HEK293 (cell line): ENCODE data around the gene AMZ2.
A peak's percentile ranks its signal among the peaks of the same experiment; 100 is the strongest.

Experiments
- GLI4 ChIP-seq: fragments of 450-650 bp; formaldehyde crosslinking; IDR thresholded peaks from 2 replicates; pipeline ENCODE4 v1.5.1; 2016; ENCODE audit warnings: missing biosample characterization, missing genetic modification characterization
- GLIS2 ChIP-seq: fragments of 450-650 bp; formaldehyde crosslinking; IDR thresholded peaks from 2 replicates; pipeline ENCODE4 v1.5.1; 2016; ENCODE audit warnings: missing biosample characterization, missing genetic modification characterization
- HOXD13 ChIP-seq: sonication (generic); formaldehyde crosslinking; IDR thresholded peaks from 2 replicates; pipeline ENCODE4 v1.8.0; 2022; ENCODE audit warnings: missing genetic modification reagents, borderline replicate concordance
- MZF1 ChIP-seq: fragments of 450-650 bp; formaldehyde crosslinking; IDR thresholded peaks from 2 replicates; pipeline ENCODE4 v1.5.1; 2017; ENCODE audit warnings: missing biosample characterization, missing genetic modification characterization, borderline replicate concordance
- SP2 ChIP-seq: fragments of 450-650 bp; formaldehyde crosslinking; IDR thresholded peaks from 2 replicates; pipeline ENCODE4 v1.5.1; 2016; ENCODE audit warnings: missing biosample characterization, missing genetic modification characterization
- YY2 ChIP-seq: fragments of 450-650 bp; formaldehyde crosslinking; IDR thresholded peaks from 2 replicates; pipeline ENCODE4 v1.5.1; 2016; ENCODE audit warnings: missing biosample characterization, missing genetic modification characterization
- ZBTB17 ChIP-seq: fragments of 450-650 bp; formaldehyde crosslinking; IDR thresholded peaks from 2 replicates; pipeline ENCODE4 v1.5.1; 2016; ENCODE audit warnings: missing biosample characterization, missing genetic modification characterization
- ZBTB21 ChIP-seq: fragments of 450-650 bp; formaldehyde crosslinking; IDR thresholded peaks from 2 replicates; pipeline ENCODE4 v1.5.1; 2017; ENCODE audit warnings: missing biosample characterization, missing genetic modification characterization
- ZFP3 ChIP-seq: fragments of 450-650 bp; formaldehyde crosslinking; IDR thresholded peaks from 2 replicates; pipeline ENCODE4 v1.5.1; 2016; ENCODE audit warnings: low read depth, missing biosample characterization, missing genetic modification characterization
- ZNF10 ChIP-seq: fragments of 450-650 bp; formaldehyde crosslinking; IDR thresholded peaks from 2 replicates; pipeline ENCODE4 v1.5.1; 2017; ENCODE audit warnings: missing biosample characterization, missing genetic modification characterization
- ZNF19 ChIP-seq: fragments of 450-650 bp; formaldehyde crosslinking; IDR thresholded peaks from 2 replicates; pipeline ENCODE4; 2016; ENCODE audit warnings: missing biosample characterization, missing genetic modification characterization, low read depth
- ZNF239 ChIP-seq: fragments of 450-650 bp; formaldehyde crosslinking; IDR thresholded peaks from 2 replicates; pipeline ENCODE4 v1.5.1; 2016; ENCODE audit warnings: missing biosample characterization, missing genetic modification characterization
- ZNF366 ChIP-seq: fragments of 450-650 bp; formaldehyde crosslinking; conservative IDR thresholded peaks from 2 replicates; pipeline ENCODE4 v1.5.1; 2016; ENCODE audit warnings: missing biosample characterization, missing genetic modification characterization
- ZNF416 ChIP-seq: fragments of 450-650 bp; formaldehyde crosslinking; IDR thresholded peaks from 2 replicates; pipeline ENCODE4 v1.5.1; 2016; ENCODE audit warnings: missing biosample characterization, missing genetic modification characterization
- ZNF426 ChIP-seq: fragments of 450-650 bp; formaldehyde crosslinking; IDR thresholded peaks from 2 replicates; pipeline ENCODE4 v1.5.1; 2017; ENCODE audit warnings: missing biosample characterization, missing genetic modification characterization, mild to moderate bottlenecking, inconsistent platforms, moderate library complexity
- ZNF501 ChIP-seq: fragments of 450-650 bp; formaldehyde crosslinking; IDR thresholded peaks from 2 replicates; pipeline ENCODE4 v1.5.1; 2016; ENCODE audit warnings: missing biosample characterization, missing genetic modification characterization
- ZNF529 ChIP-seq: fragments of 450-650 bp; formaldehyde crosslinking; IDR thresholded peaks from 2 replicates; pipeline ENCODE4 v1.5.1; 2017; ENCODE audit warnings: missing genetic modification characterization, missing biosample characterization; ENCODE audit not compliant: insufficient replicate concordance
- ZNF560 ChIP-seq: fragments of 450-650 bp; formaldehyde crosslinking; IDR thresholded peaks from 2 replicates; pipeline ENCODE4 v1.5.1; 2017; ENCODE audit warnings: missing biosample characterization, missing genetic modification characterization, borderline replicate concordance
- ZNF600 ChIP-seq: fragments of 450-650 bp; formaldehyde crosslinking; IDR thresholded peaks from 2 replicates; pipeline ENCODE4 v1.5.1; 2016; ENCODE audit warnings: missing biosample characterization, missing genetic modification characterization
- ZNF664 ChIP-seq: fragments of 450-650 bp; formaldehyde crosslinking; IDR thresholded peaks from 2 replicates; pipeline ENCODE4 v1.5.1; 2016; ENCODE audit warnings: missing biosample characterization, missing genetic modification characterization
- ZNF747 ChIP-seq: fragments of 450-650 bp; formaldehyde crosslinking; IDR thresholded peaks from 2 replicates; pipeline ENCODE4 v1.5.1; 2016; ENCODE audit warnings: missing biosample characterization, missing genetic modification characterization
- ZNF830 ChIP-seq: fragments of 450-650 bp; IDR thresholded peaks from 2 replicates; pipeline ENCODE4 v1.5.0; 2018; ENCODE audit warnings: missing biosample characterization, missing genetic modification characterization, low read depth, mild to moderate bottlenecking, moderate library complexity
- TF ChIP-seq, protein P1 (sequence below): fragments of 450-650 bp; formaldehyde crosslinking; IDR thresholded peaks from 2 replicates; pipeline ENCODE4 v1.5.1; 2017; ENCODE audit warnings: missing biosample characterization, missing genetic modification characterization
- TF ChIP-seq, protein P2 (sequence below): fragments of 450-650 bp; formaldehyde crosslinking; IDR thresholded peaks from 2 replicates; pipeline ENCODE4 v1.5.1; 2016; ENCODE audit warnings: missing biosample characterization, missing genetic modification characterization
- TF ChIP-seq, protein P3 (sequence below): fragments of 450-650 bp; formaldehyde crosslinking; IDR thresholded peaks from 2 replicates; pipeline ENCODE4 v1.5.1; 2016; ENCODE audit warnings: missing biosample characterization, missing genetic modification characterization, borderline replicate concordance
- TF ChIP-seq, protein P4 (sequence below): fragments of 450-650 bp; formaldehyde crosslinking; IDR thresholded peaks from 2 replicates; pipeline ENCODE4 v1.5.1; 2017; ENCODE audit warnings: missing biosample characterization, missing genetic modification characterization
- TF ChIP-seq, protein P5 (sequence below): fragments of 450-650 bp; formaldehyde crosslinking; IDR thresholded peaks from 2 replicates; pipeline ENCODE4 v1.5.1; 2016; ENCODE audit warnings: missing biosample characterization, missing genetic modification characterization
- TF ChIP-seq, protein P6 (sequence below): fragments of 450-650 bp; formaldehyde crosslinking; IDR thresholded peaks from 2 replicates; pipeline ENCODE4 v1.5.1; 2016; ENCODE audit warnings: missing biosample characterization, missing genetic modification characterization
- TF ChIP-seq, protein P7 (sequence below): fragments of 450-650 bp; formaldehyde crosslinking; IDR thresholded peaks from 2 replicates; pipeline ENCODE4 v1.5.1; 2016; ENCODE audit warnings: missing biosample characterization, missing genetic modification characterization

The AMZ2 gene

DNA sequence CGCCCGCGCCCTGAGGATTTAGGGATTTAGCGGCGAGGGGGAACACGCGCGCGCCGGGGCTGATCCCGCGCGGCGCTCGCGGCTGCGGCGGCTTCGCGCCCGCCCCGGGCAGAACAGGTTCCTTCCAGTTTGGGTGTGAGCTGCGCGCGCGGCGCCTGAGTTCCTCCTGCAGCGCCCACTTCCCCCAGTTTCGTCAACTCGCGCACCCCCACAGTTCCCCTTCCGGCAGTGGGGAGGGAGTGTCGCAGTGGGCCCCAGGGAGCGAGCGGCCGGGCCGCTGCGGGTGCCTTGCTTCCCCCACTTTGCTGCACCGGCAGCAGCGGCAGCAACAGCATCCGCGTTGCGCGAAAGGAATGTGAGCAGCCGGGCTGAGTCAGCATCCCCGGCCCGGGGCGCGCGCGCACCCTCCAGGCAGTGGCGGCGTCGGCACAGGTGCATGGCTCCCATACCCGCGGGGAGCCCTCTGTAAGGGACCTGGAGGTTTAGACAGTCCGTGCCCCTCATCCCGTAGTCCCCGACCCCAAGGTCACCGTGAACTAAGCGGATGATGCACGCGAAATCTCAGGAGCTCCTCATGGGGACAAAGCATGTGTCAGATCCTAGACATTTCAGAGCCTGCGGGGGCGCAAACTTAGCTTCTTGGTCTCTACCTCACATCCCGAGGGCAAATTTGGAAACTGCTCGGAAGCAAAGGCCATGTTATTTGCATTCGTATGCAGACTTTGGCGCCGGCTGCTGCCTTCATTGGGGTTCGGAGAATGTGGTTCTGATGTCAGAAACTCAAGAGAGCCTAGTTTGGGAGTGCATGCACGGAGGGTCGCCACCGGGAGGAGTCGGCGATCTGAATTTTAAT lies 44.2 kb downstream of the AMZ2 start (continued):
- TF ChIP-seq ZBTB17 (tag by site-specific recombination) (peak; percentile 96; the same call in 1 of the 2 replicates), ZNF239 (tag by site-specific recombination) (no peak), ZBTB21 (tag by site-specific recombination) (peak; percentile 25; the same call in 1 of the 2 replicates), ZNF501 (tag by site-specific recombination) (no peak; the same call in none of the 2 replicates), ZNF10 (tag by site-specific recombination) (peak; percentile 66; the same call in 1 of the 2 replicates), ZNF19 (tag by site-specific recombination) (no peak), ZNF560 (tag by site-specific recombination) (no peak), ZNF830 (tag by site-specific recombination) (no peak), YY2 (tag by site-specific recombination) (no peak), ZNF426 (no peak), ZNF600 (tag by site-specific recombination) (peak; percentile 92), SP2 (tag by site-specific recombination) (peak; percentile 38; the same call in 1 of the 2 replicates), MZF1 (tag by site-specific recombination) (peak; percentile 38; the same call in 1 of the 2 replicates), GLI4 (tag by site-specific recombination) (no peak), ZNF366 (tag by site-specific recombination) (no peak), ZNF747 (tag by site-specific recombination) (no peak), ZFP3 (tag by site-specific recombination) (no peak), ZNF416 (tag by site-specific recombination) (no peak), ZNF529 (tag by site-specific recombination) (no peak), HOXD13 (CRISPR knock-in tag) (no peak), ZNF664 (tag by site-specific recombination) (no peak), GLIS2 (tag by site-specific recombination) (peak; percentile 75)
- TF ChIP-seq, protein P1, sequence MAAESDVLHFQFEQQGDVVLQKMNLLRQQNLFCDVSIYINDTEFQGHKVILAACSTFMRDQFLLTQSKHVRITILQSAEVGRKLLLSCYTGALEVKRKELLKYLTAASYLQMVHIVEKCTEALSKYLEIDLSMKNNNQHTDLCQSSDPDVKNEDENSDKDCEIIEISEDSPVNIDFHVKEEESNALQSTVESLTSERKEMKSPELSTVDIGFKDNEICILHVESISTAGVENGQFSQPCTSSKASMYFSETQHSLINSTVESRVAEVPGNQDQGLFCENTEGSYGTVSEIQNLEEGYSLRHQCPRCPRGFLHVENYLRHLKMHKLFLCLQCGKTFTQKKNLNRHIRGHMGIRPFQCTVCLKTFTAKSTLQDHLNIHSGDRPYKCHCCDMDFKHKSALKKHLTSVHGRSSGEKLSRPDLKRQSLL (tag by site-specific recombination) = no peak
- TF ChIP-seq, protein P2, sequence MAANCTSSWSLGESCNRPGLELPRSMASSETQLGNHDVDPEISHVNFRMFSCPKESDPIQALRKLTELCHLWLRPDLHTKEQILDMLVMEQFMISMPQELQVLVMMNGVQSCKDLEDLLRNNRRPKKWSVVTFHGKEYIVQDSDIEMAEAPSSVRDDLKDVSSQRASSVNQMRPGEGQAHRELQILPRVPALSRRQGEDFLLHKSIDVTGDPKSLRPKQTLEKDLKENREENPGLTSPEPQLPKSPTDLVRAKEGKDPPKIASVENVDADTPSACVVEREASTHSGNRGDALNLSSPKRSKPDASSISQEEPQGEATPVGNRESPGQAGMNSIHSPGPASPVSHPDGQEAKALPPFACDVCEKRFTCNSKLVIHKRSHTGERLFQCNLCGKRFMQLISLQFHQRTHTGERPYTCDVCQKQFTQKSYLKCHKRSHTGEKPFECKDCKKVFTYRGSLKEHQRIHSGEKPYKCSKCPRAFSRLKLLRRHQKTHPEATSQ (tag by site-specific recombination) = no peak
- TF ChIP-seq, protein P3, sequence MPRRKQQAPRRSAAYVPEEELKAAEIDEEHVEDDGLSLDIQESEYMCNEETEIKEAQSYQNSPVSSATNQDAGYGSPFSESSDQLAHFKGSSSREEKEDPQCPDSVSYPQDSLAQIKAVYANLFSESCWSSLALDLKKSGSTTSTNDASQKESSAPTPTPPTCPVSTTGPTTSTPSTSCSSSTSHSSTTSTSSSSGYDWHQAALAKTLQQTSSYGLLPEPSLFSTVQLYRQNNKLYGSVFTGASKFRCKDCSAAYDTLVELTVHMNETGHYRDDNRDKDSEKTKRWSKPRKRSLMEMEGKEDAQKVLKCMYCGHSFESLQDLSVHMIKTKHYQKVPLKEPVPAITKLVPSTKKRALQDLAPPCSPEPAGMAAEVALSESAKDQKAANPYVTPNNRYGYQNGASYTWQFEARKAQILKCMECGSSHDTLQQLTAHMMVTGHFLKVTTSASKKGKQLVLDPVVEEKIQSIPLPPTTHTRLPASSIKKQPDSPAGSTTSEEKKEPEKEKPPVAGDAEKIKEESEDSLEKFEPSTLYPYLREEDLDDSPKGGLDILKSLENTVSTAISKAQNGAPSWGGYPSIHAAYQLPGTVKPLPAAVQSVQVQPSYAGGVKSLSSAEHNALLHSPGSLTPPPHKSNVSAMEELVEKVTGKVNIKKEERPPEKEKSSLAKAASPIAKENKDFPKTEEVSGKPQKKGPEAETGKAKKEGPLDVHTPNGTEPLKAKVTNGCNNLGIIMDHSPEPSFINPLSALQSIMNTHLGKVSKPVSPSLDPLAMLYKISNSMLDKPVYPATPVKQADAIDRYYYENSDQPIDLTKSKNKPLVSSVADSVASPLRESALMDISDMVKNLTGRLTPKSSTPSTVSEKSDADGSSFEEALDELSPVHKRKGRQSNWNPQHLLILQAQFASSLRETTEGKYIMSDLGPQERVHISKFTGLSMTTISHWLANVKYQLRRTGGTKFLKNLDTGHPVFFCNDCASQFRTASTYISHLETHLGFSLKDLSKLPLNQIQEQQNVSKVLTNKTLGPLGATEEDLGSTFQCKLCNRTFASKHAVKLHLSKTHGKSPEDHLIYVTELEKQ (tag by site-specific recombination) = no peak
- TF ChIP-seq, protein P4, sequence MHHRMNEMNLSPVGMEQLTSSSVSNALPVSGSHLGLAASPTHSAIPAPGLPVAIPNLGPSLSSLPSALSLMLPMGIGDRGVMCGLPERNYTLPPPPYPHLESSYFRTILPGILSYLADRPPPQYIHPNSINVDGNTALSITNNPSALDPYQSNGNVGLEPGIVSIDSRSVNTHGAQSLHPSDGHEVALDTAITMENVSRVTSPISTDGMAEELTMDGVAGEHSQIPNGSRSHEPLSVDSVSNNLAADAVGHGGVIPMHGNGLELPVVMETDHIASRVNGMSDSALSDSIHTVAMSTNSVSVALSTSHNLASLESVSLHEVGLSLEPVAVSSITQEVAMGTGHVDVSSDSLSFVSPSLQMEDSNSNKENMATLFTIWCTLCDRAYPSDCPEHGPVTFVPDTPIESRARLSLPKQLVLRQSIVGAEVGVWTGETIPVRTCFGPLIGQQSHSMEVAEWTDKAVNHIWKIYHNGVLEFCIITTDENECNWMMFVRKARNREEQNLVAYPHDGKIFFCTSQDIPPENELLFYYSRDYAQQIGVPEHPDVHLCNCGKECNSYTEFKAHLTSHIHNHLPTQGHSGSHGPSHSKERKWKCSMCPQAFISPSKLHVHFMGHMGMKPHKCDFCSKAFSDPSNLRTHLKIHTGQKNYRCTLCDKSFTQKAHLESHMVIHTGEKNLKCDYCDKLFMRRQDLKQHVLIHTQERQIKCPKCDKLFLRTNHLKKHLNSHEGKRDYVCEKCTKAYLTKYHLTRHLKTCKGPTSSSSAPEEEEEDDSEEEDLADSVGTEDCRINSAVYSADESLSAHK (tag by site-specific recombination) = peak; percentile 15; the same call in 1 of the 2 replicates
- TF ChIP-seq, protein P5, sequence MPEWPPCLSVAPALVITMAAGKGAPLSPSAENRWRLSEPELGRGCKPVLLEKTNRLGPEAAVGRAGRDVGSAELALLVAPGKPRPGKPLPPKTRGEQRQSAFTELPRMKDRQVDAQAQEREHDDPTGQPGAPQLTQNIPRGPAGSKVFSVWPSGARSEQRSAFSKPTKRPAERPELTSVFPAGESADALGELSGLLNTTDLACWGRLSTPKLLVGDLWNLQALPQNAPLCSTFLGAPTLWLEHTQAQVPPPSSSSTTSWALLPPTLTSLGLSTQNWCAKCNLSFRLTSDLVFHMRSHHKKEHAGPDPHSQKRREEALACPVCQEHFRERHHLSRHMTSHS (tag by site-specific recombination) = no peak
- TF ChIP-seq, protein P6, sequence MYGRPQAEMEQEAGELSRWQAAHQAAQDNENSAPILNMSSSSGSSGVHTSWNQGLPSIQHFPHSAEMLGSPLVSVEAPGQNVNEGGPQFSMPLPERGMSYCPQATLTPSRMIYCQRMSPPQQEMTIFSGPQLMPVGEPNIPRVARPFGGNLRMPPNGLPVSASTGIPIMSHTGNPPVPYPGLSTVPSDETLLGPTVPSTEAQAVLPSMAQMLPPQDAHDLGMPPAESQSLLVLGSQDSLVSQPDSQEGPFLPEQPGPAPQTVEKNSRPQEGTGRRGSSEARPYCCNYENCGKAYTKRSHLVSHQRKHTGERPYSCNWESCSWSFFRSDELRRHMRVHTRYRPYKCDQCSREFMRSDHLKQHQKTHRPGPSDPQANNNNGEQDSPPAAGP (tag by site-specific recombination) = peak; percentile 46; the same call in 1 of the 2 replicates
- TF ChIP-seq, protein P7, sequence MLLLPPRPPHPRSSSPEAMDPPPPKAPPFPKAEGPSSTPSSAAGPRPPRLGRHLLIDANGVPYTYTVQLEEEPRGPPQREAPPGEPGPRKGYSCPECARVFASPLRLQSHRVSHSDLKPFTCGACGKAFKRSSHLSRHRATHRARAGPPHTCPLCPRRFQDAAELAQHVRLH (tag by site-specific recombination) = no peak
